Activated gamma-delta T cell (primary cell): Measurements from ENCODE around the gene TCAF1.
"Not testable (repeated sequence)": the region's sequence is repeated elsewhere in the genome, so short reads cannot be mapped to it uniquely, and the experiment has no call there.

Experiments
- DNase-seq: peaks from one replicate; lab custom pipeline; 2025; lab: John Stamatoyannopoulos, UW

The TCAF1 gene

DNA sequence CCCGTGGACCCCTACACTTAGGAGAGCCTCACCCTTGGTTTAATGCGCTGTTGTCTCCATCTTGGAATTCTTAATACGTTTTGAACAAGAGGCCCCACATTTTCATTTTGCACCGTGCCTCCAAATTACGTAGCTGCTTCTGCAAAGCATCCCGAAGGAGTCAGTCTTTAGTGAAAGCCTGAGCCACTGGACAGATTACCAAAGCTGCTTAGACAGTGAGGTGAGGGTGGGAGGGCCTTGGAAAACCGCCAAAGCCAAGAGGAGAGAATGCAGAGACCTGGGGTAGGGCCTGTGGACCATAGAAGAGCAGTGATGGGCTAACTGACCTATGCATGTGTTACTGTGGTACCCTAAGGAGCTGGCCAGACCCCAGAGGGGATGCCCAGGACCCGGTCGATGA, 4.2 kb upstream of the TCAF1 start:
- no peak for DNase-seq

DNA sequence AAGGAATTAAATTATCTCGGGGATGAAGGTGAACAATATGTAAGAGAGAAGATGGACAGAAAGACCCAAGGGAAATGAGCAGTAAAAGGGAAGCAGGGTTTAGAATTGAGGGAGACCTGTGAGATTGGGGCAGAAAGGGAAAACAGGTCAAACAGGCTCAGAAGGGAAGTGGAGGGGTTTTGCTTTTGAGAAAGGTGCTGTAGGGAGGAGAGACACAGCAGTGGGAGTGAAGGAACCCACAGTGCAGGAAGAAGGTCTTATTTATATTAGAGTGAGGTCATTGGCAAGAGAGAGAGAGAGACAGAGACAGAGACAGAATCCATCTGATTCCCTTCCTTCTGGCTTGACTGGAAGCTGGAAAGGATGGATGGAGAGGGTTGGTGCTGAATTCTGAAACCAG, 3.5 kb upstream of the TCAF1 start:
- DNase-seq = no peak

DNA sequence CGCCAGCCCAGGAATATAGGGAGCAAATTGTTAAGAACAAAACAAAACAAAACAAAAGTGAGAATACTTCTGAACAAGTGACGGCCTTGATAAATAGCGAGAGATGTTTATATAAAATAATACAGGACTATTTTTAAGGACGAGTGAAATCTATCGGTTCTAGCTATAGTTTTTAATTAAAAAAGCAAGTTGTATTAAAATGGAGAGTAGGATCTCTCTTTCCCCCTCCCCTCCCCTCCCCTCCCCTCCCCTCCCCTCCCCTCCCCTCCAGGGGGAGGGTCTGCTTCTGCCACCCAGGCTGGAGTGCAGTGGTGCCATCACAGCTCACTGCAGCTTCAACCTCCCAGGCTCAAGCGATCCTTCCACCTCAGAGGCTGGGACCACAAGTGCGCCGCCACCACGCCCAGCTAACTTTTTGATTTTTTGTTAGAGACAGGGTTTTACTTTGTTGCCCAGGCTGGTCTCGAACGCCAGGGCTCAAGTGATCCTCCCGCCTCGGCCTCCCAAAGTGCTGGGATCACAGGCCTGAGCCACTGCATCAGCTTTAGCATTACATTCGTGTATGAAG, 440 bp upstream of the TCAF1 start:
- DNase-seq = no peak

DNA sequence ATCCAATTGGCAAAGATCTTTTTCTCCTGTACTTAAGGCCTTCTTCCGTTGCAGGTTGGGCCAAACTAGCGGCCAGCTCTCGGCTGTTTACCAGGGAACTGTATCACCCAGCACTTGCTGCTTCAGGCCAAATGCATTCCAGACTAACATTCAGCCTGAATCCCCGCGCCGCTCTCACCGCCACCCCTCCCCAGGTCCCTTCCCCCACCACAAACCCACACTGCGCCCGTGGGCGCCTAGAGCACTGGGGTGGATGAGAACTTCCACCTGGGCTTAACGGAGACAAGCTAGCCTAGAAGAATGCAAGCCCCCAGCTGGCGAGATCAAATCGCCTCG, 676 bp downstream of the TCAF1 start:
- no peak for DNase-seq

DNA sequence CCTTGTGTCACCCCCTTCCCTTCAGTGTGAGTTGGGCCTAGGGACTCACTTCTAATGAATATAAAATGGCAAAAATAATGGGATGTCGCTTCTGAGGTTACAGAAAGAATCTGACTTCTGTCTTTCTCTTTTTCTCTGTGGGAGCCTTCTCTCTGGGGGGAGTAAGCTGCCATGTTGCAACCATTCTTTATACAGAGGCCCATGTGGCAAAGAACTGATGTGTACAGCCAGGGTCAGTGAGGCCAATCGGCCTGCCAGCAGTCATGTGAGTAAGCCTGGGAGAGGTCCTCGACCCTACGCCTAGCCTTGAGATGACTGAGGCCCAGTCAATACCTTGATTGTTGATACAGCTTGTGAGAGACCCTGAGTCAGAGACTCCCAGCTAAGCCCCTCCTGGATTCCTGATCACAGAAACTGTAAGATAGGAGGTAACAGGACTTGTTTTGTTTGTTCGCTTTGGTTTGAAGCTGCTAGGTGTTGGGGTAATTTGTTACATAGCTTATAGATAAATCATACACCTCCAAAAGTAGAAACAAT, 1.7 kb downstream of the TCAF1 start:
- DNase-seq = no peak

DNA sequence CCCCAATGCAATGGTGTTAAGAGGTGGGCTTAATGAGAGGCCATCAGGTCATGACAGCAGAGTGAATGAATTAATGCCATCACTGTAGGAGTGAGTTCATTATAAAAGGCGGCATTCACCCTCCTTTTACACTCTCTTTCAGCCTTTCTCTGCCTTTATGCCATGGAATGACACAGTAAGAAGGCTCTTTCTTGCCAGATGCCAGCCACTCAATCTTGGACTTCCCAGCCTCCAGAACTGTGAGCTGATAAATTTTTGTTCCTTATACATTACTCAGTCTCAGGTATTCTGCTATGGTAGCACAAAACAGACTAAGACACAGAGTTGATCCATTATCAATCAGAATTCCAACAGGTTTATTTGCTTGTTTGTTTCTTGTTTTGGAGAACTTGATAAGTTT, 3.2 kb downstream of the TCAF1 start:
- no peak for DNase-seq

DNA sequence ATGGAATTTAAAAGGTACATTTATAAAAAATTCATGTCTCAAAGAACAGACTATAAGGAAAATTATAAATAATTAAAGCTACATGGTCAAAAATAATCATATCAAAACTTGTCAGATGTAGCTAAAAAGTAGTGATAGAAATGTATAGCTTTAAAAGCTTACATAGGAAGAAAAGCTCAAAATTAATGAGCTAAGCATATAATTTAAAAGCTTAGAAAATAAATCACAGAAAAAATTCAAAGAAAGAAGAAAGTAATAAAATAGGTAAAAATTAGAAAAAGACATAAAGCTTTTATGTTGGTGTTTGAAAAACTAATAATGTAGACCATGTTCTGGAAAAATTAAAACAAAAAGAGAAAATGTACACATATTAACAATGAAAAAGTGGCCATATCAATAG, 5.3 kb downstream of the TCAF1 start:
- no peak for DNase-seq

DNA sequence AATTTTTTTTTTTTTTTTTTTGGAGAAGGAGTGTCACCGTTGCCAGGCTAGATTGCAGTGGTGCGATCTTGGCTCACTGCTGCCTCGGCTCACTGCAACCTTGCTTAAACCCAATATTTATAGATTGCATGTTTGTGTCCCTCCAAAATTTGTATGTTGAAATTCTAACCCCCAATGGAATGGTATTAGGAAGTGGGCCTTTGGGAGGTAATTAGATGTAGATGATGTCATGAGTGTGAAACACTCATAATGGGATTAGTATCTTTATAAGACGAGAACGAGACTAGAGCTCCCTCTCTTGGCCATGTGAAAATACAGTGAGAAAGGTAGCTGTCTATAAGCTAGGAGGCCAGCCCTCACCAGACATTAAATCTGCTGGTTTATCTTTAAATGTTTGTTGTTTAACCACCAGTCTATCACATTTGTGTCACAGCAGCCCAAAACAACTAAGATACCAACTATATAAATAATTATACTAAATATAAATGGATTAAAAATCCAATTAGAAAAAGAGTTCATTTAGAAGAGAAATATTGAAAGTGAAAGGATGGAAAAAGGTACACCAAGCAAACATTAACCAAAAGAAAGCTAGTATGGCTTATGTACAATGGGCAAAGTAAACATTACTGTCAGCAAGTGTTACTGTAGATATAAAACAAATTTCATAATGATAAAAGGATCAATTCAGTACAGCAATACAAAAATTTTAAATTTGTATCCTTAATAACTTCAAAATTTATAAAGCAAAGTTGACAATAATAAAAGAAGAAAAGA, 9.3 kb downstream of the TCAF1 start:
- DNase-seq = no peak

DNA sequence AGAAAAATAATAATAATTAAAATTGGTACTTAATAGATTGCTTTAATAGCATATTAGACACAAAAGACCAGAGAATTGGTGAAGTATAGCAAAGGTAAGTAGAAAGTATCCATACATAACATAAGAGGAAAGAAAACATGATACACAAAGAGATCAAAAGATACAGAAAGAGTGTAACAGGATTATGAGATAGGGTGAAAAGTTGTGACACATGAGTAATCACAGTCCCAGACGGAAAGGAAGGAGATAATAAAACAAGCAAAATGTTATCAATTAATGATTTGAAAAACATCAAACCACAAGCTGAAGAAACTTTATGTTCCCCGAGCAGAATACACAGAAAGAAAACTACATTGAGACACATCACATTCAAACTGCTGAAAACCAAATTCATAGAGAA, 10.5 kb downstream of the TCAF1 start:
- DNase-seq = no peak

DNA sequence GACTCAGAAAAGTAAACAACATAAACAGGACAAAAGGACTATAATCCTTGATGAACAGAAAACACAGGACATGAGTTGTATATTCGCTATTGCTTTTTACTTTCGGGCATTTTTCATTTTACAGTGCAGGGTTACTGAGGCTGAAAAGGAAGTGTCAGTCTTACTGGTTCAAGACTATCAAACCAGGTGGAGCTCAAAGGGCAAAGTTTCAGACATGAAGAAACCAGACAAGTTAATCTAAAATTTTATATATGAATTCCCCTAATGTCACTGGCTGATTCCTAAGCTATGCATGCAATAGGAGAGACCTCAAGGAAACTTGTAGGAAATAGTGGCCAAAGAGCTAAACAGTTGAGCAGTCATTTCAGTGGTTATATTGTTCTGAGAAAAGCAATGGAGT, 11.4 kb downstream of the TCAF1 start:
- no peak for DNase-seq

DNA sequence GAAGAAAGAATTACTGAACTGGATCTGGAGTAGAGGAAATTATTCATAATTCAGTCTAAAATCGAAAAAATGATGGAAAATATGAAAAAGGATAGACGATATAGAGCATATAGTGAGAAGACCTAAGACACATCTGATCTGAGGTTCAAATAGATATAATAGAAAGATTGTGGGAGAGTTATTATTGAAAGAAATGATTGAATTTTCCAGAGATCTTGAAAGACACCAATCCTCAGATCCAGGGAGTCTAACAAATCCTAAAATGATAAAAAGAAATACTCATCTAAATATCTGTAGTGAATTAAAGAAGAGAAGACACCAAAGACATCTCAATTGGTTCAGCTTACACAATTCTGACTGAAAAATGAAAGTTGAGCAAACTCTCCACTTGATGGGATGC, 12.9 kb downstream of the TCAF1 start:
- no peak for DNase-seq

DNA sequence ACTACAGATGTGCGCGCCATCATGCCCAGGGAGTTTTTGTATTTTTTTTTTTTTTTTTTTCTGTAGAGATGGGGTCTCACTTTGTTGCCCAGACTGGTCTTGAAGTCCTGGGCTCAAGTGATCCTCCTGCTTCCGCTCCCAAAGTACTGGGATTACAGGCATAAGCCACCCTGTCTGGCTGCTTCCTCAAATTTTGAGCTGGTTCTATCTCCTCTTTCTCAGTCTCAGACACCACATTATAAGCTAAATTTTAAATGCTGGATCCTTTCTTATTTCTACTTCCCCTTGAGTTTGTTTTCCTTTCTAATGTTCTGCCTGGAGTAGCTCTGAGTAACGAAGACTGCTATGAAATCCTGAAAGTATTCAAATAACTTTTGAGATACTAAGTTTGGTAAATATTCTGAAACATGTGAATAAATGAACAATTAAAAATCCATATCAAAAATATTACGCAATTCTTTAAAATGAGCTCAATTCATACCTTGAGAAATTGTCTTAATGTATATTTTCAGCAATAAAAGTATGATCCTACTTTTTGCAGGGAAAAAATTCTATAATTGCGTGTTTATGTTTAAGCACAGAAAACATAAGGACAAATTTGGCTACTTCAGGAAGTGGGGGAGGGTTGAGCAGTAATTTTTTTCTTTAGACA, 15.0 kb downstream of the TCAF1 start:
- no peak for DNase-seq

DNA sequence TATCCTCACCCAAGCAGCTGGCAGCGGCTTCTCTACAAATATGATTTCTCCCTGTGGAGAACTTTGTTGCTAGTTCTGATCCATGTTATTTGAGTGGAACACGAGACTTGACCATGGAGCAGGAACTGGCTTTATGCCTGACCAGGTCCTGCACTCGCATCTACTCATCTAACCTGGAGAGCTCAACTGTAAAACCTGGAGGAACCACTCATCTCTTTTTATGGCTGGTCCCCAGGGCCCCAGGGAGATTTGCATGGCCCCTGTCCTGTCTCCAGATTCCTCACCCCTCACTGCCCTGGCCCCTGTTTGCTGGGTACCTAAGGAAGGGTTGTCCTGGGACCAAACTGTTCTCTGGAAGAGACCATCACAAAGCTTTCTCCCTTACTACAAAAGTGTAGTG, 16.0 kb downstream of the TCAF1 start:
- no peak for DNase-seq

DNA sequence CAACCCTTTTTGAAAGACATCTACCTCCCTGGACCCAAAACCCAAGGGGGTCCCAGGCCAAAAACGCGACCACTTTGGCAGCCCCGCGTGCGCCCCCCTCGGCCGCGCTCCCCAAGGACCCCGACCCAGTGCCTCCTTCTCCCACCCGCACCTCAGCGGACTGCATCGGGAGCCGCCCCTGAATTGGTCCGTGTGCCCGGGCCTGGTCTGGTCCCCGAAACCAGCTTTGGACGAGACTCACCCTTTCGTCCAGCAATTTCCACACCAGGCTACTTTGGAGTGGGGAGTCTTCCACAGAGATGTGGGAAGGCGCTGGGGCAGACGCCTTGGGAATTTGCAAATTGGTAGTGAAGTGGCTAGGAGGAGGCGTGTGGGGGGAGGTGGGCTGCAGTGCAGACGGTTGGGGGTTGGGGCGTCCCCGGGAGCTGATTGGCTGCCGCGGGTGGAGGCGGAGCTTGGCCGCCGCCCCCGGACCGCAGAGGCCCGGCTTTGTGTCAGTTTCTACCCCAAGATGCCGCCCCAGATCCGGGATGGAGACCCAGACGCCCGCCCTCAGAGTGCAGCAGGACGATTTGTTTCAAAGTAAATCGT, 16.9 kb downstream of the TCAF1 start:
- DNase-seq = no peak

DNA sequence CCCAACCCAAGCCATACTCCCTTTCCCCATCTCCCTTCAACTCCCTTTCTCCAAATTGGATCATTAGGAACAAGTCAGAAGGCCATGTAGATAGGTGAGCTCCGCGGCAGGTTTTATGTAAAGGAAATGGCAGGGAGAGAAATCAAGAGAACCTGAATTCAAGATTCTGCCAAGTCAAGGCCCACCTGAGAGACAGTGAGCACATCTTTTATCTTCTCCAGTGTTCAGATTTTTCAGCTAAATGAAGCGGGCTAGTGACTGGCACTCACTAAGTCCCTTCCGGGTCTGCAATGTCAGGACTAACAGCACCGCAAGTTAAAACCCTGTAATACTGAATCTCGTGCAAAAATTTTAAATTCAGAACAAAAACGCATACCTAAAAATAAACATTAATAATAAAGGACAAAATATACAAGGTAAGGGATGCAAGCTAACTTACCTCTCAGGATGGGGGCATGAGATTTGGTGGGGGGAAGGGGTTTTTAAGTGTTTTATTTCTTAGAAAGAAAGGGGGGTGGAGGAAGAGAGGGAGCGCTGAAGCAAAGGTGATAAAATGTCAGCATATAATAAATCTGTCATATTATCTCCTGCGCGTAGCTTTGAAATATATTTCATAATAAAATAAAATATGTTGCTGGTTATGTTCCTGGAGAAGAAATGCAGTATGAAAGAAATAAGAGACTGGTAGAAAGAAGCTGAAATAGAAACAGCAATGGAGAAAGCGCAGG, 17.6 kb downstream of the TCAF1 start:
- DNase-seq = no peak

DNA sequence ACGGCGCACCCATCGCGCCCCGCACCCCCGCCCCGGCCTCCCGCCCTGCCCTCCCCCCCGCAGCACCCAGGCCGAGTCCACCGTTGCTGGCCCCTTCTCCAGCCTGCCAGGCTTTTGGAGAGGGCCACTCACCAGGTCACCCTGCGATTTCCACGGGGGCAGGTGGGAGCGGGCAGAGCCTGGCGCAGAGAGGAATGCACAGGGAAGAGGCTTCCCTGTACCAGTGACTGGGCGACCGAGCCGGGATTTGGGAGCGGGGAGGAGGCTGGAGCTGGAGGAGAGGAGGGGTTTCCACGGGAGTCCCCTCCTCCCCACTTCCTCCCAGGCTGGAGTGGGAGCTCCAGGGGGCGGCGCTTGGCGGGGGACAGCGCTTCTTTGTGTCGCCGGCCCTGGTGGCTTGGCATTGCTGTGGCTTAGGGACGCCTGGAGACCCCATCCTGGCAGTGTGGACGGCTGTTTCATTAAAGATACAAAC, 19.3 kb downstream of the TCAF1 start:
- no peak for DNase-seq

DNA sequence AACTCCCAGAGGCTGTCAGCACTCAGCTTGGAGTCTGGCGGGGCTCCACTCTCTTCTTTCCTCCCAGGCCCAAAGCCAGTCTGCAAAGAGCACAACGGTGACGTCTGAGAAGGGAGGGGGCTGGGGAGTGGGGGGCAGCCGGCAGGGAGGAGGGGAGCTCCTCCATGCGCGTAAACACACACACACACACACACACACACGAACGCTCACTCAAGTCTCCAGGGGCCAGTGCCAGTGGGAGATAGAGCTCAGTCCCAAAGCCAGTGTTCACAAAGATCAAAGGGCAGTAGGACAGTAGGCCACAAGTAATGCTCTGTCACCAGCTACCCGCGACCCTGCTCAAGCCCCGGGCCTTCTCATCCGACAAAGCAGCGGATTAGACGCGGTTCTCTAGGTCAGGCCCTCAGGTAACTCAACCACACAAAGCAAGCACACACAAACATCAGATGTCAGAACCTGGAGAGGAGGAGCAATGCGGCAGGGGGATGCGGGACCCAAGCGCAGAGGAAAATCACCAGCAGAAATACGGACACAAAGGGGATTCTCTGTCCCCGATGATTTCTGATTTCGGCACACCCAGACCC, 19.9 kb downstream of the TCAF1 start:
- DNase-seq = no peak

DNA sequence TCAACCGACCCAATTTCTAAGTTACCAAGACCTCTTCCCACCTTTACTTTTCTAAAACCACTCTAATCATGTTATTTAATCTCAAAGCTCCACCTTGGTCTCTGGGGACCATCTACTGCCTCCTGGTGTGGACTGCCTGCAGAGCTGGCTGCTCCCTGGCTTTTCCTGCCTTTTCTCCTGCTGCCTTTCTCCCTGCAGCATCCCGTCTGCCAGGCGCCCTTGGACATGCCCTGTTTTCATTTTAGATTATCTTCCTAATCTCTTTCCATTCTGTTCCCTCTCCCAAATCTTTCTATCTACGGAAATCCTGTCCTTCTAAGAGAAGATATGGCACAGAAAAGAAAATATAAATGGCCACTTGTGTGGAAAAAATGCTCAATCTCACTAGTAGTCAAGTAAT, 23.1 kb downstream of the TCAF1 start:
- DNase-seq = no peak

DNA sequence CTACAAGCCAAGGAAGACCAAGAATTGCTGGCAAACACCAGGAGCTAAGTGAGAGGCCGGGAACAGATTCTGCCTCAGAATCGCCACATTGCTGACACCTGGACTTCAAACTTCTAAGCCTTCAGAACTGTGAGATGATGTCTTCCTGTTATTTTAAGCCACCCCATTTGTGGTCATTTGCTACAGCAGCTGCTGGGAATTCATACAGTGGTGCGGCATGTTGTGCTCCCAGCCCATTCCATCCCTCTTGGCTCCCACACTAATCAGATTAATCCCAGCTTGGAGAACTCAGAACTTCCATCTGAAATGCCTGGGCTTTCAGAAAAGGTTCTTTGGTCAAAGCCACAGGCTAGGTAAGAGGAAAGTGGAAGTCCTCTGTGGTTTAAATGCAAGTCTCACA, 24.9 kb downstream of the TCAF1 start:
- DNase-seq = no peak

DNA sequence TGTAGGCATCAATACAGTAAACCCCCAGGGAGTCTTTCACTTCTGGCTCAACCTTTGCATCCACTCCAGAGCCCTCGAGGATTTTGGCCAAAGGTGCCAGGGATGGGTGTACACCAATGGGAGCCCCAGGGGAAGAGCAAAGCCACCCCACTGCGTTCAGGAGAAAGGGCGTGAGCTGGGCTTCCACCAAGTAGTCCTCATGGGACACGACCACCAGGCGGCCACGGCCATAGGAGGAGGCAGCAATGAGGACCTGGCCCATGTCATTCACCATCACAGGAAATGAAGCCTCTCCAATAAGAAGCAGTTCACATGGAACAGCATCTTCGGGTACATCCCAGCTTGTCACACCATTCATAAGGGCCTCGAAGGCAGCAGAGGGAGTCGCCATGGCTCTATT, 25.8 kb downstream of the TCAF1 start:
- no peak for DNase-seq

DNA sequence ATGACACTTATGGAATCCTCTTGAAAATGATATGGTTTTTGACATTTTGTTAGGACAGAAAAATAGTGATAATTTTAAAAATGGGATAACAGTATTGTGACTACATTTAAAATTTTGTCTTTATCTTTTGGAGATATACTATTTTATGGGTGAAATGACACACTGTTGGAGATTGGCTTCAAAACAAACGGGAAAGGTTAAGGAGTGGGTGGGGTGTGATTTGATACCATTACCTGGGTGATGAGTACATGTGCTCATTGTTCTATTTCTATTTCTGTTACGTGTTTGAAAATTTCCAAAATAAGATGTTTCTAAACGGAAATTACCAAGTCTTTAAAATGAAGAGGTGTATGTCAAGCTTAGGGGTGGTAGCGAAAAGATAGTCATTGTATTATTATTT, 28.7 kb downstream of the TCAF1 start:
- not testable (repeated sequence) for DNase-seq

DNA sequence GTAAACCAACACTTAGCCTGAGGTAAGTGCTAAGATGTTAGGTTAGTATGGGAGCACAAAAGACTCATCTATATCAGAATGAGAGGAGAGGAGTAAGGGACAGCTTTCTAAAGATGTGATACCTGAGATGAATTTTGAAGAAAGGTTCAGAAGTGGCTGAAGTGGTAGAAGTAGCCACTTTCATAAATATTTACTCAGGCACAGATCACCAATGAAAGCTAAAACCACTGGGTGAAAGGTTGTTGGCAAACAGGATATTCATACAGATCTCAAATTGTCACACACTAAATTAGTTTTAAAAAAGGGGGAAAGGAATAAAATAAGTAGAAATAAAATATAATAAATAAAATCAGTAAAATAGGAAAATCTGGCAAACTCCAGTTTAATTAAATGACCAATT, 30.4 kb downstream of the TCAF1 start:
- not testable (repeated sequence) for DNase-seq
